NCI-H128 (cell line): ENCODE data around the gene RCBTB2.

ENCODE experiments used
- DNase-seq: peaks from one replicate; lab custom pipeline; 2025; ENCODE audit not compliant: unreplicated experiment; lab: John Stamatoyannopoulos, UW

RCBTB2 gene

GRCh38 chr13:48531416-48532255, 1.2 kb downstream of the RCBTB2 start:
- no peak for DNase-seq

- no peak for DNase-seq
Observed at GRCh38 chr13:48530833-48531232, 2.0 kb downstream of the RCBTB2 start.

GRCh38 chr13:48528720-48529119, 4.2 kb downstream of the RCBTB2 start:
- DNase-seq: no peak

- no peak for DNase-seq
Observed at GRCh38 chr13:48527955-48528354, 4.9 kb downstream of the RCBTB2 start.

- DNase-seq: no peak
Observed at GRCh38 chr13:48526286-48526685, 6.6 kb downstream of the RCBTB2 start.

GRCh38 chr13:48518083-48518482, 14.8 kb downstream of the RCBTB2 start:
- DNase-seq: no peak

- no peak for DNase-seq
Observed at GRCh38 chr13:48515732-48516131, 17.1 kb downstream of the RCBTB2 start.

- DNase-seq: no peak
Observed at GRCh38 chr13:48514793-48515192, 18.1 kb downstream of the RCBTB2 start.

- no peak for DNase-seq
Observed at GRCh38 chr13:48511621-48512230, 21.2 kb downstream of the RCBTB2 start.

- no peak for DNase-seq
Observed at GRCh38 chr13:48510698-48511097, 22.2 kb downstream of the RCBTB2 start.

GRCh38 chr13:48508011-48508410, 24.9 kb downstream of the RCBTB2 start:
- DNase-seq: no peak

GRCh38 chr13:48507021-48507420, 25.9 kb downstream of the RCBTB2 start:
- no peak for DNase-seq

- no peak for DNase-seq
Observed at GRCh38 chr13:48506092-48506701, 26.7 kb downstream of the RCBTB2 start.

- no peak for DNase-seq
Observed at GRCh38 chr13:48505597-48506091, 27.2 kb downstream of the RCBTB2 start.

GRCh38 chr13:48505012-48505411, 27.9 kb downstream of the RCBTB2 start:
- no peak for DNase-seq

- no peak for DNase-seq
Observed at GRCh38 chr13:48504606-48505005, 28.3 kb downstream of the RCBTB2 start.

- no peak for DNase-seq
Observed at GRCh38 chr13:48502601-48503319, 30.1 kb downstream of the RCBTB2 start.

- DNase-seq: no peak
Observed at GRCh38 chr13:48501705-48502104, 31.2 kb downstream of the RCBTB2 start.

- peak; percentile 15 for DNase-seq
Observed at GRCh38 chr13:48500652-48501197, 32.2 kb downstream of the RCBTB2 start.

- no peak for DNase-seq
Observed at GRCh38 chr13:48497669-48498068, 35.2 kb downstream of the RCBTB2 start.
